Vagina (tissue), 2 donors: ENCODE data around the gene NKIRAS1.

Experiments used
- POLR2A ChIP-seq, 2 donors: fragments of 450-650 bp; IDR thresholded peaks; one replicate each; pipeline ENCODE4 v1.6.1; 2017; ENCODE audit warnings: antibody characterized with exemption in 2 of 2, mild to moderate bottlenecking in 2 of 2, moderate library complexity in 2 of 2
- POLR2AphosphoS5 ChIP-seq, 2 donors: sonication (generic); formaldehyde crosslinking; IDR thresholded peaks; one replicate each; pipeline ENCODE4 v1.9.0; 2017; ENCODE audit warnings: antibody characterized with exemption in 2 of 2, mild to moderate bottlenecking in 2 of 2, low read depth in 1 of 2; ENCODE audit not compliant: insufficient read depth in 1 of 2
- TF ChIP-seq, protein P1 (sequence below), 3 experiments: fragments of 450-650 bp in 2 of 3; fragments of 200-600 bp in 1 of 3; sonication (generic) in 1 of 3; IDR thresholded peaks; one replicate each; pipeline ENCODE4 v1.5.1; 2017 to 2019; ENCODE audit warnings: antibody characterized with exemption in 3 of 3, mild to moderate bottlenecking in 2 of 3, moderate library complexity in 2 of 3

DNA sequence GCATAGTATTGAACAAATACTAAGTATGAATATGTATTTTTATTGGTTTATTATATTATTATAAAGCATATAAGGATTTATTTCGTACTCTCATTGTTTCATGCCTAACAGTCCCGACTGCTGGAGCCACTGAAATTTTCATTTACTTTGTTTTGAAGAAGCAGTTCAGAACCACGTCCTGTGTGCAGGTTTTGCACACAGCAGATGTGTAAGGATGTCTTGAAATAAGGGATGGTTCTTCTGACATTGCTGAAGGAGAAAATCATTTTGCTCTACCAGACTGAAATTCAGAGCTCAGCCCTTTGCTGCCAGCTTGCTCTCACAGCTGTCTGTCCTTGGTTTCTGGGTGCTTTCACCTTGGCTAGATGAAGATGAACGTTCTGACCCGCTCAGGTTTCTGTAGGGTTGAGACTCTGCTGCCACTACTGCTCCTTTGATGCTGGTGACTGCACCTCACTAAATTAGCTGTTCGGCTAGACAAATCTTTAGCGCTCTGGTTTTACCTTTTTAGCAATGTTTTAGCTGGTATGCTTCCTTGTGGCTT, 56.9 kb downstream of the NKIRAS1 start:
- TF ChIP-seq, protein P1, sequence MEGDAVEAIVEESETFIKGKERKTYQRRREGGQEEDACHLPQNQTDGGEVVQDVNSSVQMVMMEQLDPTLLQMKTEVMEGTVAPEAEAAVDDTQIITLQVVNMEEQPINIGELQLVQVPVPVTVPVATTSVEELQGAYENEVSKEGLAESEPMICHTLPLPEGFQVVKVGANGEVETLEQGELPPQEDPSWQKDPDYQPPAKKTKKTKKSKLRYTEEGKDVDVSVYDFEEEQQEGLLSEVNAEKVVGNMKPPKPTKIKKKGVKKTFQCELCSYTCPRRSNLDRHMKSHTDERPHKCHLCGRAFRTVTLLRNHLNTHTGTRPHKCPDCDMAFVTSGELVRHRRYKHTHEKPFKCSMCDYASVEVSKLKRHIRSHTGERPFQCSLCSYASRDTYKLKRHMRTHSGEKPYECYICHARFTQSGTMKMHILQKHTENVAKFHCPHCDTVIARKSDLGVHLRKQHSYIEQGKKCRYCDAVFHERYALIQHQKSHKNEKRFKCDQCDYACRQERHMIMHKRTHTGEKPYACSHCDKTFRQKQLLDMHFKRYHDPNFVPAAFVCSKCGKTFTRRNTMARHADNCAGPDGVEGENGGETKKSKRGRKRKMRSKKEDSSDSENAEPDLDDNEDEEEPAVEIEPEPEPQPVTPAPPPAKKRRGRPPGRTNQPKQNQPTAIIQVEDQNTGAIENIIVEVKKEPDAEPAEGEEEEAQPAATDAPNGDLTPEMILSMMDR (IDR thresholded peaks at IDR 0.05) = no peak
- TF ChIP-seq POLR2A (IDR thresholded peaks at IDR 0.05) = no peak
- TF ChIP-seq POLR2AphosphoS5 (IDR thresholded peaks at IDR 0.05; ENCODE audit: insufficient read depth in 1 of 2, low read depth in 1 of 2) = no peak
